Prostate gland (tissue), 2 donors: ENCODE results near the gene PALLD. TPM values are rescaled to one million over a fixed set of nuclear protein-coding genes. Genes with fewer than 3 reads are reported as not detected.

Experiments used
- DNase-seq: peaks from one replicate; pipeline ENCODE4 v3.0.0-alpha.2; 2019; ENCODE audit warnings: low spot score
- H3K27ac ChIP-seq, 2 donors: fragments of 200-600 bp; sonication (generic); 2 replicates each; pipeline ENCODE4 v1.5.1; 2017 to 2019
- H3K27me3 ChIP-seq: fragments of 200-600 bp; sonication (generic); replicated peaks from 2 replicates; pipeline ENCODE4 v1.5.1; 2019; ENCODE audit not compliant: insufficient read depth
- H3K36me3 ChIP-seq, 2 donors: fragments of 200-600 bp; sonication (generic); 1 replicate in 1 of 2; 2 replicates in 1 of 2; pipeline versions ENCODE4 v1.5.1 to v1.8.1; 2017 to 2019
- H3K4me1 ChIP-seq: fragments of 200-600 bp; sonication (generic); replicated peaks from 2 replicates; pipeline ENCODE4 v1.5.1; 2019
- H3K4me3 ChIP-seq, 2 donors: fragments of 200-600 bp; sonication (generic); 2 replicates each; pipeline ENCODE4 v1.5.1; 2017 to 2019
- H3K9me3 ChIP-seq: fragments of 200-600 bp; sonication (generic); 2 replicates; pipeline ENCODE4 v1.5.1; 2017
- CTCF ChIP-seq, 4 experiments: fragments of 200-600 bp in 2 of 4; fragments of 450-650 bp in 2 of 4; sonication (generic) in 2 of 4; IDR thresholded peaks; 1 replicate in 3 of 4; 2 replicates in 1 of 4; pipeline ENCODE4 v1.5.1; 2016 to 2019; ENCODE audit warnings: antibody characterized with exemption in 4 of 4, mild to moderate bottlenecking in 2 of 4, moderate library complexity in 2 of 4
- POLR2A ChIP-seq: fragments of 450-650 bp; IDR thresholded peaks from one replicate; pipeline ENCODE4 v1.6.1; 2016; ENCODE audit warnings: antibody characterized with exemption, mild to moderate bottlenecking
- POLR2AphosphoS5 ChIP-seq: sonication (generic); formaldehyde crosslinking; IDR thresholded peaks from one replicate; pipeline ENCODE4 v1.6.1; 2017; ENCODE audit warnings: antibody characterized with exemption
- WGBS: methylation state at CpG from one replicate; pipeline ENCODE4 v1.1.5; 2018; 5-methylcytosine and 5-hydroxymethylcytosine counted together
- intact Hi-C: fragments of 100-400 bp; cut with DNase I; formaldehyde crosslinking; loops from one replicate; pipeline ENCODE4 v1.14.2; 2022
- total RNA-seq, 2 donors: library from RNA; depleted of rRNA; stranded (reverse); fragments of >200 nt; gene quantifications; one replicate each; pipeline ENCODE4 v1.1.0, GENCODE V29; 2016

PALLD gene
- total RNA-seq, 2 donors from 2014 or later, result 252 TPM

DNA sequence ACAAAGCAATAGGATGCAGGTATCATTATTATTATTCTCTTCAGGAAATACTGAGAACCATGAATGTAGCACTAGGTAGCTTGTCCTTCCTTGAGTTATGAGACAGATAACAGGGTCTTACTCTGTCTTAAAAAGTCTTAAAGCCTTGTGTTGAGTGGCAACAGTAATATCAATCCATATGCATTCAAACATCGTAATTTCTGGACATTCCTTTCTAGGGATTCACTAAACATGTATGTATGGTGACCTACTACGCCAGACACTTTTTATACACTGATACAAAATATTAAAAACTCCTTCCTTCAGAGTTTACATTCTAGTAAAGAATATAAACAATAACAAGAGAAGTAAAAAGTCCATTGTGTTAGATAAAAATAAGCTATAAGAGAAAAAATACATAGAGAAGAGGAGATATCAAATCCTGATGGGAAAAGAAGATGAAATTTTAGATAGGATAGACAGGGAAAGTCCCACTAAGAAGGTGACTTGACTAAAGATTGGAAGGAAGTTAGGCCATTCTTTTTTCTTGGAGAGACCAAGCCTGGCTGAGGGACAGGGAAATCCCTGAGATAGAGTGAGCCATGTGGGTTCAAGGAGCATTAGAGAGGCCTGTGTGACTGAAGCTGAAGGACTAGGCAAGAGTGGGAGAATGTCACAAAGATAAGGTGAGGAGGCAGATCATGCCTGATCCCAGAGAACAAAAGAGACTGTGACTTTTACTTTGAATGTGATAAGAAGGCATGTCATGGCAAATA, 11.5 kb upstream of the PALLD start:
- Histone ChIP-seq H3K27ac (no peak overlapping the region), H3K4me1 (no peaks in the 10 kb centered on the region), H3K27me3 (no peaks in the 10 kb centered on the region), H3K36me3 (no peaks in the 10 kb centered on the region), H3K9me3 (no peaks in the 10 kb centered on the region), H3K4me3 (no peak overlapping the region)
- intact Hi-C loops, result no loop called here
- WGBS, result 97% methylated on average over 2 of the region's 2 CpGs
- DNase-seq, result no peak
- no peak for TF ChIP-seq POLR2A
- no peak for TF ChIP-seq POLR2AphosphoS5
- TF ChIP-seq CTCF (IDR thresholded peaks at IDR 0.05), result no peak

DNA sequence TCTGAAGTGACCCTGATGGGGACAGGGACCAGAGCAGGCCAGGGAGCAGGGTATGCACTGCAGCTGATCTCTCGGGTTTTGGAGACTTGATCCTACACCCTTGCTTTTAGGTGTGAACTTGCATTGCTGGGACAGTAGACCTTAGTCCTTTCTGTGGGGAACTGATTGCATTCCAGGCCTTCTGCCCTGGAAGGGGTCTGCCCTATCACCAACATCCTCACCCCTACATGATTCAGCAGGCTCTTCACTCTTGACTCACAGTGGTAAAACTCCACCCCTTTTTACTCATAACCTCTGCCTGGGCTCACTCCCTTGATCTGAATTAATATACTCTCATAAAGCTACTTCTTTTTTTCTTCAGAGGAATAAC, 10.0 kb upstream of the PALLD start:
- Histone ChIP-seq H3K27me3 (no peaks in the 10 kb centered on the region), H3K4me3 (no peak overlapping the region), H3K36me3 (no peaks in the 10 kb centered on the region), H3K27ac (no peak overlapping the region), H3K4me1 (no peaks in the 10 kb centered on the region), H3K9me3 (no peaks in the 10 kb centered on the region)
- DNase-seq, result no peak
- WGBS, result 100% methylated on average over 1 of the region's 1 CpG
- TF ChIP-seq POLR2A, result no peak
- TF ChIP-seq POLR2AphosphoS5, result no peak
- TF ChIP-seq CTCF (IDR thresholded peaks at IDR 0.05), result no peak
- intact Hi-C loops, result no loop called here

DNA sequence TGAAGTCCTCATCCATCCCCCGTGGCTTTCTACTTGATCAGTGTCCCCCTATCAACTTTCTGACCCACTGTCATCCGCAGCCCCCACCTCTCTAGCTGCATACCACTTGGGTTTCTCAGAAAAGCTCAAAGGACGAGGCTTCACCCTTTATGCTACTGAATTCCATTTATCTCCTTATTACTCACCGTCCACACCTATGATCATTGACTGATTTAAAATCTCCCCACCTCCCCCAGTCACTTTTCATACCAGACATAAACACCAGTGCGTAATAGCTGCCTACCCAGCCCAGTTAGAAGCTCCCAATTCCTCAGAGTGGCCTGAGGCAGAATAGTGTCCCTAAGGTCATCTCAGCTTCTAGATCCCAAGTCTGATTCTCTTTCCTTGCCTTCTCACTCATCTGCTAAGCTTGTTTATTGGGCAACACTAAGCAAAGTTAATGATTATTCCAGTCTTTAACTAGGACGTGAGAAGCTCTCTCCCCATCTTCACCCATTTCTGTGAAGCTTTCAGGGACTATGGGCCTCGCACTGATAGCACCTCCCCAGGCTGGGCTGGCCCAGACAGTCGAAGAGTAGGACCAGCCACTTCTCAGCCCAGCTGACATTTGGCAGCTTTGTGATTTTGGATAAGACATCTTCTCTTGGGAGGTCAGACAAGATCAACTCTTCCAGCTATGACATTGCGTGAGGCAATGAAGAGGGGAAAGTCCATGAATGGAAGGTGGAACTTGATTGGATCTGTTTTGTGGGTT, 9.4 kb upstream of the PALLD start:
- no peak overlapping the region for H3K27ac ChIP-seq
- DNase-seq, result no peak
- WGBS, result 86% methylated on average over 9 of the region's 9 CpGs
- H3K27me3 ChIP-seq, result no peaks in the 10 kb centered on the region
- no peak overlapping the region for H3K4me3 ChIP-seq
- H3K36me3 ChIP-seq, result no peaks in the 10 kb centered on the region
- no peaks in the 10 kb centered on the region for H3K4me1 ChIP-seq
- no peaks in the 10 kb centered on the region for H3K9me3 ChIP-seq
- TF ChIP-seq POLR2A (no peak), POLR2AphosphoS5 (no peak), CTCF (IDR thresholded peaks at IDR 0.05) (no peak)
- intact Hi-C loops, result no loop called here

DNA sequence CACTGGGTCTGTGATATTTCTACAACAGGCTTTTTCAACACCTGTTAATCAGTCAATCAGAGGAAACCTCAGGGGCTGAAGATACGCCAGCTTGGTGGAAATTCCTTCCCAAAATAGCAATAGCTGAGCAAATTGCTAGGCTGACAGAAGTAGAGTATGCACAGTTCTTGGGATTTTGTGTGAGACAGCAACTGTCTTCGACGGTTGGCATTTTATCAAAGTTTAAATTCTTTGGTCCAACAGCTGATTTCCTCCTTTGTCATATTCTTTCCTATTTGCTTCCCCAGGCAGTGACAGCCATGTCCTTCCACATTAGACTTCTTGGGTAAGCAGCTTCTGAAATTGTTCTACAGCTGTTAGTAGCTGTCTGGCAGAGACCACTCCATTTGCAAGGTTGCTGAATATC, 8.0 kb upstream of the PALLD start:
- intact Hi-C loops, result no loop called here

More for the DNA sequence above, 8.0 kb upstream of the PALLD start:
- Histone ChIP-seq H3K27me3 (no peaks in the 10 kb centered on the region), H3K27ac (no peak overlapping the region), H3K4me3 (no peak overlapping the region), H3K36me3 (no peaks in the 10 kb centered on the region), H3K4me1 (no peaks in the 10 kb centered on the region), H3K9me3 (no peaks in the 10 kb centered on the region)
- 58% methylated on average over 3 of the region's 3 CpGs for WGBS
- TF ChIP-seq POLR2A (no peak), POLR2AphosphoS5 (no peak), CTCF (IDR thresholded peaks at IDR 0.05) (no peak)
- DNase-seq, result no peak
